HG03520 (cell line): ENCODE measurements around the gene SLF2.

Experiments used
- ATAC-seq: cut with Tn5 transposase; IDR thresholded peaks from one replicate; pipeline ENCODE4 v1.9.1; 2021; ENCODE audit warnings: mild to moderate bottlenecking, moderate library complexity; ENCODE audit not compliant: unreplicated experiment

The SLF2 gene

DNA sequence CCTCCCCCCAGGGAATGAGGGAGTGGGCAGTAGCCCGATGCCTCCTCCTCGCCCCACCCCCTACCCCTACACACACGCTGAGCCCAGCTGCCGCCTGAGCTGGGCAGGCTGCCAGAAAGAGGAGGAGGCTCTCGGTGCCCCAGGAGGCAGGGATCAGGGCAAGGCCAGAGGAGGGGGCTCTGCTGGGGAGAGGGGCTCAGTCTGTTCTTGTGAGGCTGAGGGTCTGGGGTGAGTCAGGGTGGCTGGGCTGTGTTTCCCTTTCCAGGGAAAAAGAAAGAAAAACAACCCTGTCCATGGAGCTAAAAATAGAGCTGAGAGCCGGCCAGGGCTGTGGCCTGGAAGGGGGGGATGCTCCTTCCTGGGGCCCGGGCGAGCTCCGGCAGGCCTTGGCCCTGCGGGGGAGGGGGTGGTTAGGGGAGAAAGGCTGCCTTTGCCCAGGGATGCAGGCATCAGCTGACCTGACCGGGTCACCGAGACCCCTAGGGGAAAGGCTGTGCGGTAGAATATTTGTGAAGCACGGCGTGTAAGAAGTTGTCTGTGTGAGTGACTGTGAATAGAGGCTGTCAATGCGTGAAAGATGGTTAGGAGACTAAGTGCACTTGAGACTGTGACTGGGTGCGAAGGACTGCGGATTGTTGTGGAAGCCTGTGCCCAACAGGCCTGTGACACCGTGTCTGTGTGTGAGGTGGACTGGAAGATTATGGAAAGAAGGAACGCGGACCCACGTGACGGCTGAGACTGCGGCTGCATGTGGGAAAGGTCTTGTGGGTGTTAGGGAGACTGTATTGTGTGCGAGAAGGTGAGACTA lies 85.6 kb downstream of the SLF2 start:
- no peak for ATAC-seq

- peak; percentile 42 for ATAC-seq
These were observed 86.4 kb downstream of the SLF2 start for GRCh38 chr10:100998991-100999741.

- ATAC-seq, result no peak
These were observed 87.0 kb downstream of the SLF2 start, which contains the start of gene LZTS2 for GRCh38 chr10:100999742-101000126. Gene LZTS2, plus strand, starts transcription at chr10:100999808. Its CDS starts 2,731 bp downstream, at chr10:101002539.

DNA sequence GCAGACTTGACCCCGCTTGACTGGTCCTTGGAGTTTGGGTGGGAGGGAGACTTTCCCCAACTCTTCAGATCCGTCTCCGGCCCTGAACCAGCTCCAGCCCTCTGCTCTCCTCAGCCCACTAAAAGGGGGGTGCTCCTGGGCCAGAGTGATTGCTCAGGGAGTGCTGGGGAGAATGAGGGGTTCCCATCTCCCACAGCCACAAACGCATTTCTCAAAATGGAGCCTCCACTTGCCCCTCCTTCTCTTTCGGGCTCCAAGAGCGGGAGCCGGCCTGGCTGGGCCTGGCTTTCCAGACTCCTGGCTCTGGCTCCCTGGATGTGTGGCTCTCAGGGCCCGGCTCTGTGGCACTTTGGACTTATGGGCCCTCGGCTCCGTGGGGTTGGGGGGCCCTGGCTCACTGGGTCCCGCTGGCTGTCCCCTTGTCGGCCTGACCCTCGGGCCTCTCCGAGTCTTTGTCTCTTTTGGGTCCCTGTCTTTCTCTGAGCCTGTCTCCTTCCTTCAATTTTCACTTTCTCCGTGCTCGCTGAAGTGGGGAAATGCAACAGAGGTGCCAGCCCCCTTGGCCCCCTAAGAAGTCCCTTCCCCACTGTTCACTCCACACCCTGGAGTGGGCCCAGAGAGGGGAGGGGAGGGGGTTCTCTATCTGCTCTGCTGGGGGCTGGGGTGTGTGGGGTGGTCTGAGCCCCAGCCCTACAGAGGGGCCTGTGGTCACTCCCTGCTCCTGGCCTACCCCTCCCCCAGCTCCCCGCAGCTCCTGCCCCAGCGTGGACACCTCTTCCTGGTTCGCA lies 87.6 kb downstream of the SLF2 start:
- no peak for ATAC-seq

DNA sequence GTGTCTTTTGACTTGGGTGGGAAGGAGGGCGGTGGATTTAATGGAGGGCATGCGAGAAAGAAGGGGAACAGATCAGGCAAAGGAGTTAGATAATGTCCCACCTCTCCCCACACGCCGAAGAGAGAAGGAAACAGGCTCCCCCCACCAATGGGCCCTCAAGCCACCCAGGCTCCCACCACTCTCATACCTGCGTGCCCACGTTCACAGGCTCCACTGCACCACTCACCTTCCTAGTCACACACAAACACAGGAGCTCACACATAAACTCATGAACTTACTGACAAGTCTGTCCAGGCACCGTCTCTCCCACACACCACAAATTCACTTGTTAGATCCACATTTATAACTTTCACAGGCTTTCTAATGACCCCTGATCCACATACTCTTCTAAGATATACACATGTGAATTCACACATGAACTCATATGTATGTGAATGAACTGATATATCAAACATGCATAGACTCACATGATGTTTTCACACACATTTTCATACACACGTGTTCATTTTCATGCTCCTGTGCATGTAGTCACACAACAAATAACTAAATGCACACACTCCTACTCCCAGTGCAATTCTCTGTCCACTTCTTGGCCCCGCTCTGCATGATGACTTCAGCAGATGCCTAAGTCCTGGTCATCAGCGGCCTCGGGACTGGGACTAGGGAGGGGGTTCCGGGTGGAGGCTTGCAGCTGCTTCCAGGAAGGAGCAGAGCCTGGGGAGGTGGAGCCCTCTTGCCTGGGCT lies 88.3 kb downstream of the SLF2 start:
- ATAC-seq, result no peak

DNA sequence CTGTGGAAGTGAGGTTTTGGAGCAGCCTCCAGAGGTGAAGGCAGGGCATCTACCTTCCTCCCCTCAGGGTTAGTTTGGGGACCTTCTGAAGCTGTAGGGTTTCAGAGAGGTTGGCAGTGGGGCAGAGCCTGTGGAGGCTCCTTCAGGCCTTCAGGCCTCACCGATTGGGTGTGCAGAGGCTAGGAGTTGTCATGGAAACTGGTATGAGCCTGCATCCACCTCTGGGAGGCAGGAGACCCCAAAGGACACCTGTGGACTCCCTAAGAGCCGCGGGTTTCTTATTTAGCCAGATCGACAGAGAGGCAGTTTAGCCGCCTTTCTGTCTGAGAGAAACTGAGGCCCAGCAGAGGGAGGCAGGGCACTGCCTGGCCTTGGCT lies 88.9 kb downstream of the SLF2 start:
- no peak for ATAC-seq

- ATAC-seq, result no peak
These were observed 89.7 kb downstream of the SLF2 start for GRCh38 chr10:101002456-101002855.

DNA sequence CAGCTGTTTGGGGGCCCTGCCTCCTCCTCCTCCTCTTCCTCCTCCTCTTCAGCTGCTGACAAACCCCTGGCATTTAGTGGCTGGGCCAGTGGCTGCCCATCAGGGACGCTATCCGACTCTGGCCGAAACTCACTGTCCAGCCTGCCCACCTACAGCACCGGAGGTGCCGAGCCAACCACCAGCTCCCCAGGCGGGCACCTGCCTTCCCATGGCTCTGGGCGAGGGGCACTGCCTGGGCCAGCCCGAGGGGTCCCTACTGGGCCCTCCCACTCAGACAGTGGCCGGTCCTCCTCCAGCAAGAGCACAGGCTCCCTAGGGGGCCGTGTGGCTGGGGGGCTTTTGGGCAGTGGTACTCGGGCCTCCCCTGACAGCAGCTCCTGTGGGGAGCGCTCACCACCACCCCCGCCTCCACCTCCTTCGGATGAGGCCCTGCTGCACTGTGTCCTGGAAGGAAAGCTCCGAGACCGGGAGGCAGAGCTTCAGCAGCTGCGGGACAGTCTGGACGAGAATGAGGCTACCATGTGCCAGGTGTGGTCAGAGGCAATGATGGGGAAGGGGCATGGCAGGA lies 91.0 kb downstream of the SLF2 start:
- no peak for ATAC-seq

DNA sequence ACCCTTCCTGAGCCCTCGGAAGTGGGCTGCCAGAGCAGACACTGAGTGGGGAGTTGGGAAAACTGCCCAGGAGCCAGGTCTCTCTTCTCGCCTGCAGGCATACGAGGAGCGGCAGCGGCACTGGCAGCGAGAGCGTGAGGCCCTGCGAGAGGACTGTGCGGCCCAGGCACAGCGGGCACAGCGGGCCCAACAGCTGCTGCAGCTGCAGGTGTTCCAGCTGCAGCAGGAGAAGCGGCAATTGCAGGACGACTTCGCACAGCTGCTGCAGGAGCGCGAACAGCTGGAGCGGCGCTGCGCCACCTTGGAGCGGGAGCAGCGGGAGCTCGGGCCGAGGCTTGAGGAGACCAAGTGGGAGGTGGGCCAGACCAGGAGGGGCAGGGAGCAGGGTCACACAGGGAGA lies 92.6 kb downstream of the SLF2 start:
- no peak for ATAC-seq

GRCh38 chr10:101005869-101006567 lies 93.3 kb downstream of the SLF2 start:
- ATAC-seq, result no peak

DNA sequence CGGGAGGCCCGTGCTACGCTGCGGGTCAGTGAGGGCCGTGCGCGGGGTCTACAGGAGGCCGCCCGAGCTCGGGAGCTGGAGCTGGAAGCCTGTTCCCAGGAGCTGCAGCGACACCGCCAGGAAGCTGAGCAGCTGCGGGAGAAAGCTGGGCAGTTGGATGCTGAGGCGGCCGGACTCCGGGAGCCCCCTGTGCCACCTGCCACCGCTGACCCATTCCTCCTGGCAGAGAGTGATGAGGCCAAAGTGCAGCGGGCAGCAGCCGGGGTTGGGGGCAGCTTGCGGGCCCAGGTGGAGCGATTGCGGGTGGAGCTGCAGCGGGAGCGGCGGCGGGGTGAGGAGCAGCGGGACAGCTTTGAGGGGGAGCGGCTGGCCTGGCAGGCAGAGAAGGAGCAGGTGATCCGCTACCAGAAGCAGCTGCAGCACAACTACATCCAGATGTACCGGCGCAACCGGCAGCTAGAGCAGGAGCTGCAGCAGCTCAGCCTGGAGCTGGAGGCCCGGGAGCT lies 93.9 kb downstream of the SLF2 start:
- no peak for ATAC-seq

DNA sequence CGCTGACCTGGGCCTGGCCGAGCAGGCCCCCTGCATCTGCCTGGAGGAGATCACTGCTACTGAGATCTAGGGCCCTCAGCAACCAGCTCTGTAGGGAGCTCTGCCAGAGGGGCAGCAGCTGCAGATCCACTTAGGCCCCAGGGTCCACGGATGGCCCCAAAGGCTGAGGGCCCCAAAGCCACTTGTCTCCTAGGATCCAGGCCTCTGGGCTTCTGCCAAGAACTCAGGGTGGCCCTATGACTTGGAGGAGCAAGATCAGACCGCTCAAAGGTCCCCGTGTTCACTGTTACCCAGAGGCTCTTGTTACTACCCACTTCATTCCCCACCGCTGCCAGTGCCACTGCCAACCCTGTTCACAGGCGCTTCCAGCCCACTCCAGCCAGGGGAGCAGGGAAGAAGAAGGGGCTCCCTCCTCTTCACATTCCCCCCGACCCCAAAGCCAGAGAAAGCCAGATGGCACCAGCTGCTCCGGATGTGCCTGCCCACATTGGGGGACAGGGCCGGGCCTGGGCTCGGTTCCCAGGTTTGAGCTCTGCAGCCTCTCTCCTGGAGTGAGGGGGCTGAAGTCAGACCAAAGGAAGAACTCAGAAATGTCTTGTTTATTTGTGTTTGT lies 94.4 kb downstream of the SLF2 start:
- ATAC-seq, result no peak

- no peak for ATAC-seq
These were observed 95.4 kb downstream of the SLF2 start for GRCh38 chr10:101007915-101008822.

- ATAC-seq, result no peak
These were observed 96.2 kb downstream of the SLF2 start for GRCh38 chr10:101008823-101009423.

DNA sequence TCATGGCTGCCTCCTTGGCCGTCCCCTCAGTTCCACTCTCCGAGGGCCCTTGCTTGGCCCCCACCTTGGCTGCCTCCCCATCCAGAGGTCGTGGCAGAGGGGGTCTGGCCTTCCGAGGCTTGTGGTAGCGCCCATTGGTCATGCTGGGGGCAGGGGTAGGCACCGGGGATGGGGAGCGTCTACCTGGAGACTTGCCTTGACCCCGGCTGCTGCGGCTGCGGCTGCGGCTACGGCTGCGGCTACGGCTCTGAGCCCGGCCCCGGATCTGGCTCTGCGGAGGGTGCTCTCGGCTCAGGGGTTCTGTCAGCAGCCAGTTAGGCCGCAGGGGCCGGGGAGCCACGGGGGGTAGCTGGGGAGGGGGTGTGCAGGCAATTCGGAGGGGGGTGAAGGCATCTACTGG lies 97.6 kb downstream of the SLF2 start:
- no peak for ATAC-seq

GRCh38 chr10:101011517-101012423 lies 99.0 kb downstream of the SLF2 start:
- no peak for ATAC-seq
